GM12891 (cell line): ENCODE results near the gene DNAJC3.

Source experiments
- POLR2A ChIP-seq: IDR thresholded peaks from 2 replicates; pipeline ENCODE4 v1.6.1; 2011; ENCODE audit warnings: low read depth, low read length, control low read depth
- TAF1 ChIP-seq: IDR thresholded peaks from 2 replicates; pipeline ENCODE4 v1.6.1; 2011; ENCODE audit warnings: low read depth, low read length, control low read depth

DNA sequence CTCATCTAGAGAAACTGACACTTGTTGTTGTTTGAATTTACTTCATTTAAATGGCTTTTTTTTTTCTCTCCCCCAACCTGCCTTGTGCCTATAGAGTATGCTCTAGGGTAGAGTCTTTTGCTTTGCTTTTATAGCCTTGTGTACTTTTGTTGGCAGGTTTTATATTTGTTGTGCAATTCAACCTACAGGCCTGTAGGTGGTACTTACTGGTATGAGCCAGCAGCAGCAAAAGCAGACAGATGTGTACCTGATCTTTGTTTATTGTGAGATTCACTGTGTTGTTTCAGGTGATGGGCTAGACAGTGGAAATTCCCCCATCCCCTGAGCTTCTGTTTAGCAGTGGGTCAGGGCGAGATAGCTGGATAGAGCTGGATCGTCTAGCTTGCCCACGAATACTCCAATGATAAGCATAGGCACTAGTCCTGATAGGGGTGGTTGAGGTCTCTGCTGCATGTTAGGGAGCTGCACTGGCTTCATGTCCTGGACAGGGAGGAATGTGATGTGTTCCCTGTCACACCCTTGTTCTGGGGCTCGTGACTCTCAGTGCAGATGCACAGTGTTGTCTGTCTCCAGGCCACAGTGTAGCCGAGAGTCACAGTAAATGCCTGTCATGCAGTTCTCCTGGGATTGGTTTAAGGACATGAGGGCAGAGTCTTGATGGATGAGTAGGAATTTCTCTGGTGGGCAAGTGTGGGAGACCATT lies 21.3 kb downstream of the DNAJC3 start:
- TF ChIP-seq POLR2A (no peak), TAF1 (no peak)
